ENCODE data around the gene CEMIP. TPM values are rescaled to one million over a fixed set of nuclear protein-coding genes. Genes with fewer than 3 reads are reported as not detected.
"Not testable (repeated sequence)": the region's sequence is repeated elsewhere in the genome, so short reads cannot be mapped to it uniquely, and the experiment has no call there.

CEMIP gene
- total RNA-seq, 6 donors from 2014 or later, result 0.59 to 38.8 (median 5.7) TPM

DNA sequence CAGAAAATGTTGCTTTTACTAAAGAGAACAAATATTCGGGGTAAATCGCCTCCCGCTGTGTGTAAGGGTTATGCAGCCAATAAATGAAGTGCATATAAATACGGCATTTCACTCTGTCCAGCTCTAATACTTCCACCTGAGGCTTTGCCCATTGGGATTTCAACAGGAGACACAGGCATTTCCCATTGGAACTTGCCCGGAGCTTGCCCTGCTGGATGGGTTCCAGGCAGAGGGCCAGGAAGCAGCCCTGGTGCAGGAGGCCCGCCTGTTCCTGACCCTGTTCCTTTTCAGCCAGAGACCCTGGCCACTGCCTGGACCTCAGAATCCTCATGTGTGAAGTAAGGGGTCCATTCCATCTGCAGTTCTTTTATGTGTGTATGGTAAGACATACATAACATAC is 17.4 kb upstream of the CEMIP start:
- DNase-seq (no peak), ATAC-seq (ENCODE audit: low FRiP score in 2 of 2) (no peak)
- H3K27ac ChIP-seq, result no peak overlapping the region
- no peak overlapping the region for H3K4me3 ChIP-seq
- TF ChIP-seq EP300 (IDR thresholded peaks at IDR 0.05) (no peak), POLR2AphosphoS5 (IDR thresholded peaks at IDR 0.05) (no peak), CTCF (IDR thresholded peaks at IDR 0.05) (no peak), POLR2A (IDR thresholded peaks at IDR 0.05) (no peak)
- WGBS, 2 donors, result 84 to 90% methylated on average over 5 to 6 of the region's 6 CpGs
- no peaks in the 10 kb centered on the region for H3K36me3 ChIP-seq
- no peaks in the 10 kb centered on the region for H3K9me3 ChIP-seq
- no peaks in the 10 kb centered on the region for H3K27me3 ChIP-seq
- peaks cover 0 to 4% (median 0%) of the 10 kb centered on the region in 4 donors for H3K4me1 ChIP-seq

DNA sequence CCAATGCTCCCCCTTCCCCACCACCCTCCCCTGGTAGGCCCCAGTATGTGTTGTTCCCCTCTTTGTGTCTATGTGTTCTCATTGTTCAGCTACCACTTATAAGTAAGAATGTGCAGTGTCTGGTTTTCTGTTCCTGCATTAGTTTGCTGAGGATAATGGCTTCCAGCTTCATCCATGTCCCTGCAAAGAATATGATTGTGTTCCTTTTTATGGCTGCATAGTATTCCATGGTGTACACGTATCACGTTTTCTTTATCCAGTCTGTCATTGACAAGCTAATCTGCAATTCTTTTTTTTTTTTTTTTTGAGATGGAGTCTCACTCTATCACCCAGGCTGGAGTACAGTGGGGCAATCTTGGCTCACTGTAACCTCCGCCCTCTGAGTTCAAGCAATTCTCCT is 15.9 kb upstream of the CEMIP start:
- not testable (repeated sequence) for H3K9me3 ChIP-seq; H3K27ac ChIP-seq; ATAC-seq (ENCODE audit: low FRiP score in 2 of 2); H3K4me3 ChIP-seq; DNase-seq; H3K4me1 ChIP-seq; H3K36me3 ChIP-seq; H3K27me3 ChIP-seq
- WGBS, 2 donors, result 95 to 96% methylated on average over 3 of the region's 3 CpGs

DNA sequence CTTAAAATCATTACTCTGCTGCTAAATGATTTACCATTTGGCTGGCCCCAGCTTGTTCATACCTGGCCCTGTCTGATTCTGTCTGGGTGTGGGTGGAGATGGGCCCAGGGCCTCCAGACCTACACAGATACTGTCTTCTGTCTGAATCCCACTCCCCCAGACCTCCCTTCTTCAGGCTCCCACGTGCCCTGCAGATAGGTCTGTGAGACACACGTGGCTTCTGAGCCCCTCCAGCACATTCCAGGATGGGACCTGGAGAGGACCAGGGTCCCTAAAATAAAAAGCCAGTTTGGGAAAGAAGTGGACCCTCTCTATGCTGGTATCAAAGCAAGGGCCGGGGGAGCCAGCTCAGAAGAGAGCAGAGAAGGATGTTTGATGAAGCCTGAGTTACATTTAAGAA is 14.6 kb upstream of the CEMIP start:
- Histone ChIP-seq H3K27ac (no peak overlapping the region), H3K27me3 (no peaks in the 10 kb centered on the region), H3K4me3 (no peak overlapping the region), H3K36me3 (no peaks in the 10 kb centered on the region), H3K4me1 (peaks cover 0 to 4% (median 0%) of the 10 kb centered on the region in 4 donors), H3K9me3 (no peaks in the 10 kb centered on the region)
- DNase-seq, result no peak
- no peak for ATAC-seq (ENCODE audit: low FRiP score in 2 of 2)
- no peak for TF ChIP-seq POLR2AphosphoS5 (IDR thresholded peaks at IDR 0.05)
- TF ChIP-seq EP300 (IDR thresholded peaks at IDR 0.05), result no peak
- TF ChIP-seq POLR2A (IDR thresholded peaks at IDR 0.05), result no peak
- no peak for TF ChIP-seq CTCF (IDR thresholded peaks at IDR 0.05)
- WGBS, 2 donors, result 80 to 90% methylated on average over 3 of the region's 3 CpGs

- no peak for DNase-seq
These were observed 12.9 kb upstream of the CEMIP start for GRCh38 chr15:80766275-80766674.

GRCh38 chr15:80768158-80768557 is 11.0 kb upstream of the CEMIP start:
- Histone ChIP-seq H3K9me3 (no peaks in the 10 kb centered on the region), H3K4me1 (no peaks in the 10 kb centered on the region), H3K36me3 (no peaks in the 10 kb centered on the region), H3K4me3 (no peak overlapping the region), H3K27me3 (no peaks in the 10 kb centered on the region), H3K27ac (no peak overlapping the region)
- TF ChIP-seq POLR2A (IDR thresholded peaks at IDR 0.05) (no peak), CTCF (IDR thresholded peaks at IDR 0.05) (no peak), EP300 (IDR thresholded peaks at IDR 0.05) (no peak), POLR2AphosphoS5 (IDR thresholded peaks at IDR 0.05) (no peak)
- DNase-seq (no peak), ATAC-seq (ENCODE audit: low FRiP score in 2 of 2) (no peak)
- 88 to 91% methylated on average over 1 of the region's 1 CpG for WGBS, 2 donors

More at GRCh38 chr15:80766275-80766674, 12.9 kb upstream of the CEMIP start:
- Histone ChIP-seq H3K4me1 (peaks cover 0 to 2% (median 0%) of the 10 kb centered on the region in 4 donors), H3K36me3 (no peaks in the 10 kb centered on the region), H3K27me3 (no peaks in the 10 kb centered on the region), H3K27ac (no peak overlapping the region), H3K4me3 (no peak overlapping the region), H3K9me3 (no peaks in the 10 kb centered on the region)
- 87 to 92% methylated on average over 1 to 3 of the region's 3 CpGs for WGBS, 2 donors
- ATAC-seq (ENCODE audit: low FRiP score in 2 of 2), result no peak
- no peak for TF ChIP-seq POLR2AphosphoS5 (IDR thresholded peaks at IDR 0.05)
- no peak for TF ChIP-seq EP300 (IDR thresholded peaks at IDR 0.05)
- no peak for TF ChIP-seq CTCF (IDR thresholded peaks at IDR 0.05)
- TF ChIP-seq POLR2A (IDR thresholded peaks at IDR 0.05), result no peak
